NCI-H2196 treated with DMSO at 0.1 percent for 48 hours (cell line): ENCODE measurements around the gene TOP1.
"Not testable (repeated sequence)": the region's sequence is repeated elsewhere in the genome, so short reads cannot be mapped to it uniquely, and the experiment has no call there.

Source experiments
- DNase-seq: peaks from one replicate; lab custom pipeline; 2025; ENCODE audit not compliant: unreplicated experiment; lab: John Stamatoyannopoulos, UW

The TOP1 gene

DNA sequence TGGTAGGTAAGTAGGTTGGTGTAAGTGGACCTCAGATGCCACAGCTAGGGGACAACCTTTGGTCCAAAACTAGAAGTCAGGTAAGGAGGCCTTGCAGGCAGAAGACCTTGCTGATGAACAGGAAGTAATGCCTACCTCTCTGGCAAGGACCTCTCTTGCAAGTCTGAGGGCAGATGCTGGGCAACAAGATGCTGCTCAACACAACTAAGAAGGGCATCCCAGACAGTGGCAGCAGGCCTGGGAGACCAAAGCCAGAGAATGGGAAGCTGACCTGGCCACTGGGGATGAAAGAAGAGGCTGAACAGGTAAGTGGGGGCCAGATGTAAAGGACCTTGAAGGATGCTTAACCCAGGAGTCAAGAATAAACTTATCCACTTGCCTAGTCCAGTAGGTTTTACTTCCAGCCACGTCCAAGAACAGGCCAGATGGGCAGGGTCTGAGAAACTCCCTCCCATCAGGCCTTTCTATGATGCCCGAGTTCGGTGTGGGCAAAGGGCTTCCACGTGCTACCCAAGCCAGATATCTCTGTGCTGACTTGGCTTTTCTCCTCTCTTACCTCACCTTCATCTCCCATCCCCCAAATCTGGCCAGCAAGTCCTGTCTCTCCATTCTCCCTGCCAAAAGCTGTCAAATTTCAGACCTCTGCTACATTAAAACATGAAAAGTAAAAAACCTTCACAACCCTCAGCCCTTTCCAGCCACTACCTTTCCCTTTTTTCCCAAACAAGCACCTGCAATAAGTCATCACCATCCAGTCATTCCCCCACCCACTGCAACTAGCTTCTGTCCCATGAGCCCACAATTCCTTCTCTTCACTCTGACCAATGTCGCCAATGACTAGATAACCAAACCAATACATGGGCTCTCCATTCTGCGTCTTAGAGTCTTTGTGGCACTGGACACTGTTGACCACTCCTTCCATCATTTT lies 97.2 kb downstream of the TOP1 start:
- DNase-seq, result no peak

DNA sequence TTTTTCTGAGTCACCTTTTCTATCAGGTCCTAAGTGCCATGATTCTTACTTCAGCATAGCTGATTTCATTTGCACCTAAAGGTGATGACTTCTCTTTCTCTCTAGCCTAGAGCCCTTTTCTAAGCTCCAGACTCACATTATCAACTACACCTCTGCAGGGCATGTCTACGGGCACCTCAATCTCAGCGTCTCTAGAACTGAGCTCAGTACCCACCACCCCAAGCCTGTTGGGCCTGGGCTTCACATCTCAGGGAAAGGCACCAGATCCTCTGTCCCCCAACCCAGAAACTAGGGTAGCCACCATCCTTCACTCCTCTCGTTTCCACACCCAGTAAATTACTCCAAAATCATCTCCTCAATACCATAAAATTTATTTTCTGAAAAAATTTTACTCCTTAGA lies 98.1 kb downstream of the TOP1 start:
- no peak for DNase-seq

DNA sequence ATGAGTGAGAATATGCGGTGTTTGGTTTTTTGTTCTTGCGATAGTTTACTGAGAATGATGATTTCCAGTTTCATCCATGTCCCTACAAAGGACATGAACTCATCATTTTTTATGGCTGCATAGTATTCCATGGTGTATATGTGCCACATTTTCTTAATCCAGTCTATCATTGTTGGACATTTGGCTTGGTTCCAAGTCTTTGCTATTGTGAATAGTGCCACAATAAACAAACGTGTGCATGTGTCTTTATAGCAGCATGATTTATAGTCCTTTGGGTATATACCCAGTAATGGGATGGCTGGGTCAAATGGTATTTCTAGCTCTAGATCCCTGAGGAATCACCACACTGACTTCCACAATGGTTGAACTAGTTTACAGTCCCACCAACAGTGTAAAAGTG lies 99.7 kb downstream of the TOP1 start:
- not testable (repeated sequence) for DNase-seq

DNA sequence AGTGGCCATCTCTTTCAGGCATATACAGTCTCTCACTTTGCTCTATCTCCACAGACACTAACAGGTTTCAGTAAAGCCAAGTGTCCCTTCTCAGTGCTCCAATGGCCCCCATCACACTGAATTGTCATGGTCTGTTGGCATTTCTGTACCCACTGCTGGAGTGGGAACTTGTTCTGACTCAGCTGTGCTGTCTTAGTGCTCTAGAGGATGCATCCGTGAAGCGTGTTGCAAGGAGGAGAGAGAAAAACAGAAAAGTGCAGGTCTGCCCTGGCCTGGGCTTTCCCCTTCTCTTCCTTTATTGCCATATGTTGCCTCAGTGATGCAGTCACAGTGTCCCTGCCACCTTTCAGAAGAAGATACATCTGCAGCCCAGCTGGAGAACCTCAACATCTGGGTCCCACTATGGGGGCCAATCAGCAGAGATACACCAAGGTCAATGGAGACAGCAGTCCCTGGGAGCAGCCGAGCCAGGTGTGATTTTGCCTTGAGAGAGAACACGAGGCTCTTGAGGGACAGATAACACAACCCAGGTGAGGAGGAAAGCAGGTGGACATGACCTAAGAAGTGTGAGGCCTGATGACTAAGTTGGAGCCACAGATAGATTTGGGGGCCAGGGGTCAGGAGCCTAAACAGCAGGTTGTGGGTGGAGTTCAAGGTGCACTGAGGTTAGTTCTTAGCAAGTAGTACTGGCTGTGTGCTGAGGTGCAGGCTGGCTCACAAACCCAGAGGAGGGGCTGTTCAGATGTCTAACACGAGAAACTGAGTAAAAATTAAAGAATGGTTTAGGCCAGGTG lies 103.2 kb downstream of the TOP1 start:
- no peak for DNase-seq

DNA sequence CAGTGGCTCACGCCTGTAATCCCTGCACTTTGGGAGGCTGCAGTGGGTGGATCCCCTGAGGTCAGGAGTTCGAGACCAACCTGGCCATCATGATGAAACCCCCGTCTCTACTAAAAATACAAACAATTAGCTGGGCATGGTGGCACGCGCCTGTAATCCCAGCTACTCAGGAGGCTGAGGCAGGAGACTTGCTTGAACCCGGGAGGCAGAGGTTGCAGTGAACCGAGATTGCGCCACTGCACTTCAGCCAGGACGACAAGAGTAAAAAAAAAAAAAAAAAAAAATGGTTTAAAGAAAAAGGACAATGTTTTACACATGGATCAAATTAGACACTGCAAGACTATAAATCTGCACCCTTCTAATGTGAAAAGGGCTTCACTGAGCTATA lies 103.8 kb downstream of the TOP1 start:
- not testable (repeated sequence) for DNase-seq

DNA sequence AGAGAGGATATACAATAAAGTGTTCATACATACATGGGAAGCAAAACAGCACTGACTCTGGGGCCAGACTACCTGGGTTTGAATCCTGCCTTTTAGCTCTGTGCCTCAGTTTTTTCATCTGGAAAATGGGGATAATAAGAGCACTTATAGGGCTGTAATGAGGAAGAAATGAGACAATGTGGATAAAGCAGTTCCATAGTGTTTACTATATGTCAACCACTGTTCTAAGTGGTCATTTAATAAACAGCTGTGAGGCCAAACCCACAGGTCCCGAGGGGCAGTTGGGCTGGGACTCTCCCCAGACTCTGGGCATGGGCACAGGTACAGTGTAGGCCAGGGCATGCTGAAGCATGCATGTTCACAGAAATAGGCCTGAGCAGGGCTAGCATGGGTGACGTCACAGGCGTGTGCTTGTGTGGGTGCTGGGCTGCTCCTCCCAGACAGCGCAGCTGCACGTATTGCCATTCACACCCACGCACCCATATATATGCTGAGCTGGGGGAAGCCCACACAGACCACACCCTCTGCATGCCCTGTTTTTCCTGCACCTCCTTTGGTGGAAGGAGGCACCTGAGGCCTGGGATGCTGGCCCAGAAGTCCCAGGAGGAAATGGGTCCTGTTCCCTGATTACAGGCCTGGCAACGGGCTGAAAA lies 105.2 kb downstream of the TOP1 start:
- DNase-seq, result no peak

DNA sequence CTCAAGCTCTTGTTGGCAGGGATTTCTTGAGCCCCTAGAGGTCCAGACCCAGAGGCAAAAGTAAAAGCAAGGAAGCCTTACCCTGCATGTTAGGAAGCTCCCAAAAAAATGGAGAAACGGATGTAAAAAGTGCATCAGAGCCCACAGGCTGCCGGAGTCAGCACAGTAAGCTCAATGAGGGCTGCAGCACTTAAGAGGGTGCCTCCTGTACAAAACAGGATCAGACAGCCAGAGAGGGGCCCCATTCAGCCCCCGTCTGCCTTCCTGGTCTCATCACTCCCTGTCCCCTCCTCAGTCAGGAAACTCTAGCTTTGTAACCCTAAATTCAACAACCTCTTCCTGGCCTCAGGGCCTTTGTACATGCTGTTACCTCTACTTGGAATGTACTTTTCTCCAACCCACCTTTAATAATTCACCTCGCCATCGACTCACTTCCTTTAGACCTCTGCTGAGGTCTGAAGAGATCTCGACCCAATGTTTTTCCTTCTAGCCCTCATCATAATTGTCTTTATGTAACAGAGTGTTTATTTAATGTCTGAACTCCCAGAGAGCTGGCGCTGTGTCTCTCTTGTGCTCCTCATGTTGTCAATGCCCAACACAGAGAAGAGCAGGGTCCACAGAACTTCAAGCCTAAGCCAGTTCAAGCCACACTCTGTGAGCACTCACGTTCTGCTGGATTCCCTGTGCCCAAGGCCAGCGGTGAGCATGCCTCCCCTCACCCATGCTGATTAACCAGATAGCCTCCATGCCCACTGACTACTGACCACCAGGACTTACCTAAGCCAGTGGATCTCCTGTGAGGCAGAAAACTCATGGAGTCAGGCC lies 106.0 kb downstream of the TOP1 start:
- DNase-seq, result no peak

DNA sequence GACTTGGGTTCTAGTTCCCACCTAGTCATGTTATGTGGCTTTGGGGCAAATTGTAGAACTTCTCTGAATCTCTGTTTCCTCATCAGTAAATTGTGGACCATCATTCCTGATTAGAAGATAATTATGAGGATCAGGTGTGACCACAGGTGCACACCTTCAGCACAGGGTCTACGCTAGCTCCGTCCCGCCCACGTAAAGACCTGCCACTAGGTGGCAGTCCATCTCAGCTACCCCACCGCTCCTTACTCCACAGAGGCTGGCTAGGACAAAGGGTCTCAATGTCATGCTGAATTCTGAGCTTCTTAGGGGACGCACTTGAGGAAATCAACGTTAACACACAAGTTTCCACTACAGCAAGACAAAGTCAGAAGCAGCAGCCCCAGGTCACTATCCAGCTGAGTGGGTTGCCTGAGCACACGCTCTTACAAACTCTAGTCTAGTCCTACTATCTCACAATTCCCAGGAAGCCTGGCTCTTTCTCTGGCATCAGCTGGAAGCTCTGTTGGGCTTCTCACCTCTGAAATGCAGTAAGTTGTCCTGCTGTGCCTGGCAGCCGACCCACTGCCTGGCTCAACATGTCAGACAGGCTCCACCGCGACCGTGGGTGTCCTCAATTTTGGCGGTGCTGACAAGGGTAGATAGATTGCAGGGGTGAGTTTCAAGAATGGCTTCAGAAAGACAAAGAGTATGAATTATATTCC lies 106.7 kb downstream of the TOP1 start:
- DNase-seq, result no peak

DNA sequence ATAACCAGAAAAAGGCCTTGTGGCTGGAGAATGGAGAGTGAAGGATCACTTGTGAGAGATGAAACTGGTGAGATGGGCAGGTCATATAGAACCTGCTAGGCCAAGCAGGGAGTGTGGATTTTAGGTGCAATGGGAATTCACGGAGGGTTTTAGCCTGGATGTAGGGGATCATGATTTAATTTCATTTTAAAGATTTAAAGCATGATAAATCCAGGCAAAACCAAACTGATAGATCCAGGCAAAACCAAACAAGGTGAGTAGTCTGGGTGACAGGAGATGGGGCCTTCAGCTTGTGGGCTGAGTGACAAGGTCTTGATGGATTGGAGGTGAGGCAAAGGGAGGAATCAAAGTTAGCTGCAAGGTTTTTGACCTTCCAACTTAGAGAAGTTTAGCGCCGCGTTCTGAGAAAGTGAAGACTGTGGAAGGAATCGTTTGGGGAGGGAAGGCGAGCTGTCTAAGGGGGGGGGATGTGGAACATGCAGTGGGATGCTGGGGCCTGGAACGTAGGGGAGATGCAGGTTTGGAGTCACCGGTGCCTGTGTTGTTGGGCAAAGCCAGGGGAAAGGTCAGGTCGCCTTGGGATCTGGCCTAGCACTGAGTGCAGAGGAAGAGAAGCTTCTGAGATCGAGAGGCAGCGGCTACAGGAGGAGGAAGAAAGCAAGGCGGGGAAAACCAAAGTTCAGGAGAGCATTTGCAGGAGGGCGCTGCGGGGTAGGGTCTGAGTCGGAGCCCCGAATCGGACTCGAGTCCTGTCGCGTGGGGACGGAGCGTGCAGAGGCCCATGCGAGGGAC lies 107.5 kb downstream of the TOP1 start:
- DNase-seq, result no peak

DNA sequence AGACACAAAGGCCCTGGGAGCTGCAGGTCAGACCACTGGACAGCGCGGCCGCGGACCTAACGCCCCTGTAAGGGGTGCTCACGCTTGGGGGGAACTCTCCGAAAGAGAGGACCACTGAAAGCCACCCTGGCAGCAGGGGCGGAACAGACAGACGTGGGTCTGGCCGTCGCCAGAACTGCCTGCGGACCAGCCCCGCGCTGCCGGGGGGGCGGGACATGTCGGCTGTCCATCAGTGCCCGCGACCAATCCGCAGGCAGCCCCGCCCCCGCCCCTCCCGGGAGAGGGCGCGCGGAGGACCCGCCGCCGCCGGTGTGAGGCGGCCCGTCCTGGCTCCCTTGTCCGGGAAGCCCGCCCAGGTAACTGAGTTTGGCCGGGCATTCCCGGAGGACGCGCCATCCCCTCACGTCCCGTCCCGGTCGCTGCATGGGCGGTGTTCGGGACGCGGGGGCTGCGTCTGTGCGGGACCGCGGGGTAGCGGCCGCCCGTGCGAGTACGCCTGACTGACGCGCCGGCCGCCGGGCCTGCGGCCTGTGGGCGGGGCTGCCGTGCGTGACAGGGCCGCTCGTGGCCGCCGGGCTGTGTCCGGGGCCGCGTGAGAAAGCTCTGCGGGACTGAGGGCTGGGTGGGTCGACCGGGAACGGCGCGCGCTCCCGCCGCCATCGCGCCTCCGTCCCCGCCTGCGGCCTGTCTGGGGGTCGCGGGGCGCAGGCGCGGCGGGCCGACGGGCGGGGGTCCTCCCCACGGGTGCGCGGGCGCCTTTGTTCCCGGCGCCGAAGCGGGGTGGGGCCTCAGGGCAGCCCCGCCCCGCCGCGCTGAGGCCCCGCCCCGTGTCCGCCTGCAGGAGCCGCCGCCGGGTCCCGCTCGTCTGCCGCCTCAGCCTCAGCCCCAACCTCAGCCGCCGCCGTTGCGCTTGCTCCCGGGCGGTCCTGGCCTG lies 108.3 kb downstream of the TOP1 start, which contains the start of gene PLCG1:
PLCG1 (plus strand) TSS at position 864 of the 934 bp plus-strand sequence. CDS start 99 bp downstream, outside the sequence.
- peak; percentile 82 for DNase-seq

DNA sequence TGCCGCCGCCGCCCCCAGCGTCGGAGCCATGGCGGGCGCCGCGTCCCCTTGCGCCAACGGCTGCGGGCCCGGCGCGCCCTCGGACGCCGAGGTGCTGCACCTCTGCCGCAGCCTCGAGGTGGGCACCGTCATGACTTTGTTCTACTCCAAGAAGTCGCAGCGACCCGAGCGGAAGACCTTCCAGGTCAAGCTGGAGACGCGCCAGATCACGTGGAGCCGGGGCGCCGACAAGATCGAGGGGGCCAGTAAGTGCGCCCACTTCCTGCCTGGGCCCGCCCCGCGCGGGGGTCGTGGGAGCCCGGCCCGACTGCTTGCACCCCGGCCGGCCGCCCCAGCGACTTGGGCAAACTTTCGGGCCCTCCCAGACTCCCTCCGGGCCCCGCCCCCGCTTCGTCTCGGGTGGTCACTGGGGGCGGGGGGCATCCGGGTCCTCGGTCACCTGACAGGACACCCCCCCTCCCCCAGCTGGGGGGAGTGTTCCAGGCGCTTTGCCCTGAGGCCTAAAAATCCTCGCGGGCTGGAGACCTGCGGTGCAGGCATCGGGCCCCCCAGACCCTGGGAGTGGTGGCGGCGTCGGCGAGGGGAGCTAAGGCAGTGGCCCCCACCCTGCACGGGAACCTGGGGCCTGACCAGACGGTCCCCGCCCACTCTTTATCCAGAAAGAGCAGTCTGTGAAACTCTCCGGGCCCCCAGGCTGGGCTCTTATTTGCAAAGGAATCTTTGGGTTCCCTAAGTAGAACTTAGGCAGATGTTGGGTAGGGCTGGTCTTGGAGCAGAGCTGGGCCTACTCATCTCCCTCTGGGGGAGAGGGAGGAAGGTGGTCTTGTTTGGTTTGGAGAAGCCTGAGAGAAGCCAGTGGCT lies 109.2 kb downstream of the TOP1 start:
- no peak for DNase-seq

DNA sequence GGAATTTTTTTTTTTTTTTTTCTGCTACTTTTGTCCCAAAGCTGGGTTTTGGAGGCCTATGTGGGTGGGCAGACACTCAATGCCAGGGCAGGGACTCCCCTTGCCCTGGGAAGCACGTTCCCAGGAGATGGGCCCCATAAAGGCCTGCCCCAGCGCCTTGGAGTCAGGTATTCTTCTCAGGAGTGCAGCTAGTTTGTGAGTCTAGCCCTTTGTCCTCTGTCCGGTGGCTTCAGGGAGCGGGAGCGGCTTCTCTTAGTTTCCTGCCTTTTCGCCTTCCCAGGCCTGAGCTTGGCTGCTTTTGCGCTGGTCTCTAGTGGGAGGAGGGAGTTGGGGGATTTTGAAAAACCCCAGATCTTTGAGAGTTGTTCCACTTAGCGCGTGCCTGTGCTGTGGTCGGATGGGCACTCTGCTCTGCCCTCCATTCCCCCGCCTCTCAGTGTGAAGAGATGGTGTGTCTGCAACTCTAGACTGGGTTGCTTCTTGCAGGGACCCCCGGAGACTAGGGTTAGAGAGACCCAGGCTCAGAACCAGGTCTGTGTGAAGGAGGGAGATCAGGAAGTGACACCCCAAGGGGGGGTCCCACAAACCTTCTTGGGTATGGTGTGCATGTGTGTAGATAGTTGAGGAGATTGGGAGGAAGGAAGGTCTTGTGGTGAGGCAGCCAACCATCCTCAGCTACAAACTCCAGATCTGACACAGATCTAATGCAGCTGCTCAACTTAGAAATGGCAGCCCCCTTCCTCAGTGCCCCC lies 110.0 kb downstream of the TOP1 start:
- no peak for DNase-seq

DNA sequence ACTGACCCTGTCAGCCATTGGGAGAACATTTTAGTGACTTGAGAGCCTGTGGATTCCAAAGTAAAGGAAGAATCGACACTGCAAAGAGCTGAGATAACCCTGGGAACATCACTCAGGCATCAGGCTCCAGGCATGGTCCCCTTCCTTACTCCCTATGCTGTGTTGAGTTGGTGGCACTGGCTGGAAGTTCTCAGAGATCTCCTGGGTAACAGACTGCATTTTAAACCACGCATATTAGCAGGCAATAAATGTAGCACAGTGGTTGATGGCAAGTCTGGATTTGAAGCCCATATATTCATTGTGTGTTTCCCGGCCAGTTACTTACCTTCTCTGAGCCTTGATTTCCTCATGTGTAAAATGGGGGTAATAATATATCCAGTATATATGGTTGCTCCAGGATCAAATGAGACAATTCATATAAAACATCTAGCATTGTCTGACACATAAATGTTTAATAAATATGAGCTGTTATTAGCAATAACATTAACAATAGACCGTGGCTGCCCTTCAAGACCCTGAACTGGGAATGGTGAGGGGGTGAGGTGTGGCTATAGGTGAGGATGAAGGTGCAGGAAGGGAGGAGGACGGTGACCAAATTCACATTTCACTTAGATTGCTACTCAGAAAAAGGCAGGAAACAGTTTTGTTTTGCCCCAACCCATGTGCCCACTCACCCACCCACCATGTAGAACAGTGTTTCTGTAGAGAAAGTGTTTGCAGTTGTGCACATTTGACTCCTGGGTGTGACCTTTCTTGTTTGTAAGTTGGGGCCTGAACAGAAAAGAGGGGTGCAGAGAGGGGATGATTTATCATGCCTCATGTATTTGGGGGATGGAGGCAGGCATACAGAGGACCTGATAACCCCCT lies 110.8 kb downstream of the TOP1 start:
- DNase-seq, result no peak

DNA sequence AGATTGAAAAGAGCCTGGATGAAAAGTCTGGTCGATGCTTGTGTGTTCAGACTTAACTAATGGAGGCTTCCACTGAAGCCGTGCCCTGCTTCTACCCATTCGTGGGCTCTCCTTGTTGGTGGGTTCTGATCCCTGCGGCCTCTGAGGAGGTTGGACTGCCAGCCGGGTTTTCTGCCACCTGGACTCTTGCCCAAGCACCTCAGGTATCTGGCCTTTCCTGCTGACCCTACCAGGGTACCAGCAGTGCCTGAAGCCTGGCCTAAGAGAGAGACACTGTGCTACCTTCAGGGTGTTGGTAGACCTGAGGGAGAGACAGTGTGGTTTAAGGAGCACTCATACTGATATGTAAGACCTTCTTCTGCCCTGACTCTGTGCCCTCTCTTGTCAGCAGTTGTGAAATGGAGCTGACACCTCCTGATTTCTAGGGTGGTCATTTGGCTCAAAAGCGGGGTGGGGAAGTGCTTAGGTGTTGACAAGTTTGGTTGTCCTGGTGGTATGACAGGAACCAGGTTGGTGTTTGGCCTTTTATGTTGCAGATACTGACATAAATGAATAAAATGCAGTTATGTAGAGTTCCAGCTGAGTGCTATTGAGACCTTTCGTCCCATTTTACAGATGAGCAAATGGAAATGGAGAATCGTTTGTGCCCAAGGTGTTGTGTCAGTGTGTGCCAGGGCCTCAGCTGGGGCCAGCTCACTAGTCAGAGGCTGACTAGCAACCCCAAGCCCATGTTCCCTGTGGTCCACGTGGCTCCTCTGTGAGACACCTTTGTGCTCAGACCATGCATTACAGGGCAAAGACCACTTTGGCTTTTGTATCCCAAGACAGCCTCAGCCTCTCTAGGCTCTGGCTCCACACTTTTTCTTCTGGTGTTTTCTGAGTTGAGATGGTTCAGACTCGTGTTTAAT lies 111.9 kb downstream of the TOP1 start:
- no peak for DNase-seq
